Endothelial cell of umbilical vein (primary cell): ENCODE data around the gene CIROP.

ENCODE experiments used
- CTCF ChIP-seq, 2 donors: IDR thresholded peaks; 1 replicate in 1 of 2; 2 replicates in 1 of 2; pipeline ENCODE4 v1.5.1; 2011; ENCODE audit warnings: low read length in 2 of 2, mild to moderate bottlenecking in 2 of 2, moderate library complexity in 2 of 2, control low read depth in 1 of 2, inconsistent platforms in 1 of 2, low read depth in 1 of 2; ENCODE audit not compliant: insufficient read depth in 1 of 2; ENCODE audit errors: extremely low read depth in 1 of 2
- EZH2 ChIP-seq: IDR thresholded peaks from 2 replicates; pipeline ENCODE4 v1.6.1; 2012; ENCODE audit warnings: borderline replicate concordance, low read depth, mild to moderate bottlenecking, moderate library complexity, low read length, inconsistent platforms; ENCODE audit not compliant: severe bottlenecking
- FOS ChIP-seq: IDR thresholded peaks from 2 replicates; pipeline ENCODE4 v1.6.1; 2011; ENCODE audit warnings: mild to moderate bottlenecking, low read length, moderate library complexity, borderline replicate concordance; ENCODE audit not compliant: insufficient read depth
- JUN ChIP-seq: IDR thresholded peaks from 2 replicates; pipeline ENCODE4 v1.6.1; 2011; ENCODE audit warnings: borderline replicate concordance, low read depth; ENCODE audit not compliant: insufficient read length, insufficient read depth
- MYC ChIP-seq: IDR thresholded peaks from one replicate; pipeline ENCODE4 v1.6.1; 2011; ENCODE audit warnings: mild to moderate bottlenecking, low read depth, low read length
- POLR2A ChIP-seq: IDR thresholded peaks from 2 replicates; pipeline ENCODE4 v1.6.1; 2012; ENCODE audit warnings: low read depth, mild to moderate bottlenecking, control low read depth, low read length
- POLR2AphosphoS5 ChIP-seq: IDR thresholded peaks from 2 replicates; pipeline ENCODE4 v1.6.1; 2012; ENCODE audit warnings: low read depth, mild to moderate bottlenecking, control low read depth, low read length, moderate library complexity; ENCODE audit not compliant: insufficient read depth
- TF ChIP-seq, protein P1 (sequence below): IDR thresholded peaks from 2 replicates; pipeline ENCODE4 v1.6.1; 2011; ENCODE audit not compliant: insufficient read depth, insufficient read length

- TF ChIP-seq POLR2A: no peak
- TF ChIP-seq, protein P1, sequence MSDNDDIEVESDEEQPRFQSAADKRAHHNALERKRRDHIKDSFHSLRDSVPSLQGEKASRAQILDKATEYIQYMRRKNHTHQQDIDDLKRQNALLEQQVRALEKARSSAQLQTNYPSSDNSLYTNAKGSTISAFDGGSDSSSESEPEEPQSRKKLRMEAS: peak; percentile 81
- TF ChIP-seq JUN: peak; percentile 81
- TF ChIP-seq CTCF (IDR thresholded peaks at IDR 0.05; ENCODE audit: extremely low read depth in 1 of 2, insufficient read depth in 1 of 2, low read depth in 1 of 2, low read length in 2 of 2): no peak
- no peak for TF ChIP-seq EZH2
- peak; percentile 88 for TF ChIP-seq POLR2AphosphoS5
- TF ChIP-seq FOS: peak; percentile 84
- TF ChIP-seq MYC: peak; percentile 97
Measured at GRCh38 chr14:23062002-23062401, 42.8 kb downstream of the CIROP start.
